Measurements from ENCODE around the gene PTH1R.
A peak's percentile ranks its signal among the peaks of the same experiment; 100 is the strongest.
"Not testable (repeated sequence)": the region's sequence is repeated elsewhere in the genome, so short reads cannot be mapped to it uniquely, and the experiment has no call there.

Gene PTH1R

GRCh38 chr3:46901591-46902187 lies 24.2 kb downstream of the PTH1R start:
- DNase-seq = no peak

DNA sequence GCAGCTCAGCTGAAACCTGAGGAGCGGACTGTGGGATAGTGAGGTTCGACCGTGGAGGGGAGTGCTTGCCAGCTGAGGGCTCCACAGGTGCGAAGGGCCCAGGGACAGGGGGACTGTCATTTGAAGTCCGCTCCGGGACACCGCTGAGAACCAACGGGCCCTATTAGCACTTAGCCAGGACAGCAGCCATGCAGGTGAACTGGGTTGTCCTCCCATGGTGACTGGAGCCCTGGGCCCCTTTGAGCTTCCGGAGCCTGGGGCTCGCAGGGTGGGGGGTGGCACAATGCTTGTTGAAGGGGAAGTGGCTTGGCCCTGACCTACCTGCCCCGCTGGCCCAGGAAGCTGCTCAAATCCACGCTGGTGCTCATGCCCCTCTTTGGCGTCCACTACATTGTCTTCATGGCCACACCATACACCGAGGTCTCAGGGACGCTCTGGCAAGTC lies 24.7 kb downstream of the PTH1R start:
- DNase-seq = no peak

DNA sequence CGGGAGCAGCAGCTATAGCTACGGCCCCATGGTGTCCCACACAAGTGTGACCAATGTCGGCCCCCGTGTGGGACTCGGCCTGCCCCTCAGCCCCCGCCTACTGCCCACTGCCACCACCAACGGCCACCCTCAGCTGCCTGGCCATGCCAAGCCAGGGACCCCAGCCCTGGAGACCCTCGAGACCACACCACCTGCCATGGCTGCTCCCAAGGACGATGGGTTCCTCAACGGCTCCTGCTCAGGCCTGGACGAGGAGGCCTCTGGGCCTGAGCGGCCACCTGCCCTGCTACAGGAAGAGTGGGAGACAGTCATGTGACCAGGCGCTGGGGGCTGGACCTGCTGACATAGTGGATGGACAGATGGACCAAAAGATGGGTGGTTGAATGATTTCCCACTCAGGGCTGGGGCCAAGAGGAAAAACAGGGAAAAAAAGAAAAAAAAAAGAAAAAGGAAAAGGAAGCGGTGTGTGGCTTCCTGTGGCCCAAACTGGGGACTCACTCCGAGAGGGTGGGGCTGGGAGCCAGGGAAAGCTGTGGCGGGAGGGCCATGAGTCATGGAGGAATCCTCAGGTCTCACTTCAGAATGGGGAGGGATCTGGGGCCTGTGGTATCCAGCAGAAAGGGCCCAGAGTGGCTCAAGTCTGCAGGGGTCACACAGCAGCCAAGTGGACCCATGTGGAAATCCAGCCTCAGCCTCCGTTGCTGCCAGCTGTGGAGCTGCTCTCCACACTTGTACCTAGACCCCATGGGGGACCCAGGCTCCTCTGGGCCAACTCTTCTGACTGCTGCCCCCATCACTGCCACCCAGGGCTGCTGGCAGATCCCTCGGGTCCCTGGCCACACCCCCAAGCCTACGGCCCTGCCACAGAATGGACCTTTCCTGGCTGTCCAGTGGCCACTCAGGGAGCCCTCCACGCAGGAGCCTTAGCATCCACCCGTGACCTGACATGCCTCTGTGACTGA lies 26.1 kb downstream of the PTH1R start:
- no peak for DNase-seq

DNA sequence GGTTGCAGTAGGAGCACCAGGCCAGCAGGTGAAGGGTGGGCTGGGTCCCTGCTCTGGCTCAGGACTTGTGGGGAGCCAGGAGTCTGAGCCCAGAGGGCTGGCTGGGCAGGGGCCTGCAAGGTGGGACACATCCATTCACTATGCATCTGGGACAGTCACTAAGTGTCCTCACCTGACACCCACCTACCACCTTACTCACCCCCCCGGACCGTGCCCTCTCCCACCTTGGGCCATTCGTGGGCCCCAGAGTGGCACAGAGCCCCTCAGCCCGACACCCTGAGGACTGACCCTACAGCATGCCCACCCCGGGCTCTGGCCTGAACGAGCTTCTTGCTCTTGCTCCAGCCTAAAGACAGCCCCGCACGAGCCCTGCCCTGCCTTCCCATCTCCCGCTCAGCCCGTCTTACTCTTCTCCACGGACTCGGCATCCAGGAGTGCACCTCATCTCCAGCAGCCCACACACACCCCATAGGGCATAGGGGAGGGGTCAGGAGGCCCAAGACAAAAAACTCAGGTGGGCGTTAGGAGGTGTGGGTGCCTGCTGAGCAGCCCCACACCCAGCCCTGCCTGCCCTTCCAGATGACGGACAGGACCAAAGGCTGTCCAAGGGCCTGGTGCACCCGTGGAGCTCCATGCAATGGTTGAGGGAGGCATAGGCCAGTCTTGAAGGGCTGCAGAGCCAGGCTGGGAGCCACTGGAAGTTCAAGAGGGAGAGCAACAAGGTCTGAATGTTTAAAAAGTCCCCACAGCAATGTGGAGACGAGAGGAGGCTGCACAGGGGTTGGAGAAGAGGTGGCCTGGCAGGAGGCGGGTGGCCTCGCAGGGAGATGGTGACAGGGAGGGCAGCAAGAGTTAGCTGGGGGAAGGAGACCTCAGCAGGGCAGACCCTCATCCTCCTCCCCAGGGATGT lies 27.0 kb downstream of the PTH1R start:
- no peak for DNase-seq

GRCh38 chr3:46905213-46905560 lies 27.7 kb downstream of the PTH1R start:
- DNase-seq = no peak

DNA sequence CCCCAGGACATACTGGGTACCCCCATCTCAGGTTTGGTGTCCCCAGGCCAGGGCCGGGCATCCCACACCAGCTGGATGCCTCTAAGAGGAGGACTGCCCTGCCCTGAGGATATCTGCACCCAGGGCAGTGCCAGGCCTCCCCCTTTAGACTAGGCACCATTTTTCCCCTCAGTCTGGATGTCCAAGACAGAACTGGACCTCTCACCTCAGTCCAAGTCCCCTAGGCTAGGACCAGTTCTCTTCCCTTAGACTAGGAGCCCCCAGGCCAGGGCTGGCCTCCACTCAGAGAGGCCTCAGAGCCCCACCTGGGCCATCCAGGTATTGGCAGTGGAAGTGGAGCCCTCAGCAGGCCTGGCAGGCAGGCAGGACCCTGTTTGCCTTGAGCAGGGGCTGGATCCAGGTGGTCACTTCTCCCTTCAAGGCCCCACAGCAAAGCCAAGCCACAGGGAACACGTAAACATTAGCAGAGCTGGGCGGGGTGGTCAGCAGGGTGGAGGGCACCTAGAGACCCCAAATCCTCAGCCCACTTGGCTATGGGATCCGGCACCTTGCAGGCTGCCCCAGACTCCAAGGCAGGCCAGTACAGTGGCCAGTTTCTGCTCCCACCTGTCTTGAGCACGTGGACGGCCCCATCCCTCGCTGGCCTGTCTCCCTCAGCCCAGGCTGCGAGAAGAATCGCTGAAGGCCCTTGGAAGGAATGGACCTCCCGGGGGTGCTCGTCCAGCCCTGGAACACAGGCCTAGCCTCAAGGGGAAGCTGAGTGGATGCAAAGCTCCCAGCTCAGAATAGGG lies 28.3 kb downstream of the PTH1R start:
- no peak for DNase-seq

GRCh38 chr3:46906471-46907058 lies 29.0 kb downstream of the PTH1R start:
- DNase-seq = no peak

DNA sequence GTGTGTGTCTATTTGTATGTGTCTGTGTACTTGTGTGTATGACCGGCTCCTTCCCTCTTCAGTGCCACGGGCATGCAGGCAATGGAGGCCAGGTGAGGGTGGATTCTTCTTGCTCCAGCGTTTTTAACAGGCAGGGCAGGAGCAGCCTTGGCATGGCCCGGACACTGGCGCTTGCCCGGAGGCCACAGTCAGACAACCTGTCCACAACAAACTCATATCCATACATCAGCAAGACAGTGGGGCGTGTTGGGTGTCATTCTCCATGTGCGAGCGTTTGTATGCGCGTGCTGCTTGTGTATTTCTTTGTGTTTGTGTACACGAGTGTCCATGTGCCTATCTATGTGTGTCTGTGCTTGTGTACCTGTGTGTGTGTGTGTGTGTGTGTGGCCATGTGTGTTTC lies 29.8 kb downstream of the PTH1R start:
- DNase-seq = no peak

GRCh38 chr3:46907960-46908293 lies 30.4 kb downstream of the PTH1R start:
- DNase-seq = no peak

- DNase-seq = no peak
These were observed 30.9 kb downstream of the PTH1R start for GRCh38 chr3:46908294-46908985.

- no peak for DNase-seq
These were observed 31.5 kb downstream of the PTH1R start for GRCh38 chr3:46908986-46909534.

DNA sequence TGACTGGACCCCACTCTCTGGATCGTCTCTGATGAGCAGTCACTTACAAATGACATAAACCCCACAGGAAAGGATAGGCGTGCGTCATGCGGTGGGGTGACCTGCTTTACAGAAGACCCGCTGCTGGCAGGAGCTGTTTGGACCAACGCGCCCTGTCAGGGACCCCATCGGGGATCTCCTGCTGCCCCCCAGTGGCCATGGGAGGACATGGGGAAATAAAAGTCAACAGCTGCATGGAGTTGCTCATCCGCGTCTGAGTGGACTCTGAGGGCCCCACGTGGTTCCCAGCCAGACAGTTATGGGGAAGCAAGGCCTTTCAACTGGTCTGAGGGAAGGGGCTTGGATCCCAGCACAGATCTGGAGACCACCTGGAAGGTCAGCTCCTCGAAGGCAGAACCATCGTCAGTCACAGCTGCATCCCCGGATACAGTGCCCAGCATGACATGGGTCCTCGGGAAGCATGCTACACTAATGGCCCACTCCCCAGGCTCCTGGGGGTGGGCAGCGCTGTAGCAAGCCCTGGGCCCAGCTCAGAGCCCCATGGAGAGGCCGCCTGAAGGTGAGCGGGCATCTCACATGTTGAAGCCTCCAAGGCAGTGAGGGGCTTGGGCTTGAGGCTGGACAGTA lies 32.1 kb downstream of the PTH1R start:
- peak; percentile 72 to 73 for DNase-seq

DNA sequence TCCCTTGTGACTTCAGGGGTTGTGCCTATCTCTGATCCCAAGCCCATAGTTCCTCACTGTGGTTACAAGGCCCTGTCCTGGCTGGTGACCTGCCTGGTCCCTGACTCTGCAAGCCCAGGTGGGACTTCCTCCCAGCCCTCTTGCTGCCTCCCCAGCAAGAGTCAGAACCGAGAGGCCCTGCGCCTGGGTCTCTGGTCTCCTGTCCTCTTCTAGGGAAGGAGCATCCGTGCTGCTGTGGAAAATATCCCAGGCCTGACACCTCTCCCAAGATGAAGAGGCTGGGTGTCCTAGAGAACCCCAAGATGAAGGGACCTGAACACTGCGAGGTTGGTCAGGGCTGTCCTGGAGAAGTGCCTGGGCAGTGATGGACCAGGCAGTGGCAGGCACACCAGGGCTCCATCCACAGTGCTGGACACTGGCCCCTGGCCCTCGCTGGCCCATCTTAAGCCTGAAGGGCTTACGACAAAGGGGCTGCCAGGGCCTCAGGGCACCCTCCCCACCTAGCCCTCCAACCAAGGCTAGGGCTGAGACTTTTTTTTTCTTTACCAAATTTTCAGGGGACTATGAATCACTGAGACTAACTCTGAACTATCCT lies 32.7 kb downstream of the PTH1R start:
- no peak for DNase-seq

DNA sequence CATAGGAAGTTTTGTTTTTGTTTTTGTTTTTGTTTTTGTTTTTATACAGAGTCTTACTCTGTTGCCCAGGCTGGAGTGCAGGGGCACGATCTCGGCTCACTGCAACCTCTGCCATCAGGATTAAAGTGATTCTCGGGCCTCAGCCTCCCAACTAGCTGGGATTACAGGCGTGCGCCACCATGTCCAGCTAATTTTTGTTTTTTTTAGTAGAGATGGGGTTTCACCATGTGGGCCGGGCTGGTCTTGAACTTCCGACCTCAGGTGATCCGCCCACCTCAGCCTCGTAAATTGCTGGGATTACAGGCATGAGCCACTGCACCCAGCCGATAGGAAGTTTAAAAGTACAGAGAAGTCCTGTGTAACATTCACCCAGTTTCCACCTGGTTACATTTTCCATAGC lies 33.4 kb downstream of the PTH1R start:
- DNase-seq = not testable (repeated sequence)

GRCh38 chr3:46912986-46913385 lies 35.5 kb downstream of the PTH1R start:
- no peak for DNase-seq

DNA sequence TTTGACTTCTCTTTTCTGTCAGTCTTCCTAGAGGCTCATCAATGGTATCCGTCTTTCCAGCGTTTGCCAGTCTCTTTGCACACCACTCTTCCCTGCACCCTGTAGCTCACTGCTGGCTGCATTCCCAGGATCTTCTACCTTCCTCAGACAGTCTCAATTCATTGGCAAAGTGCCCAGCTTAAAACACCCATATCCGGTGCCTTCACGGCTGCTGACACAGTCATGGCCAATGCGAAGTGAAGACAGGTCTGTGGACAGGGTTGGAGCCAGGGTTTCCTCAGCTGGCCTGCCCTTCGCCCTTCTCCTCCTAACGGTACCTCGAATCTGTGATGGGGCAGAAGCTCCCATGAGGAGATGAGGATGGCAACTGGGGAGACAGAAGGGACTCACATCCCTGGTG lies 36.1 kb downstream of the PTH1R start:
- DNase-seq = no peak

GRCh38 chr3:46914849-46915248 lies 37.3 kb downstream of the PTH1R start:
- no peak for DNase-seq

- no peak for DNase-seq
These were observed 37.8 kb downstream of the PTH1R start for GRCh38 chr3:46915297-46915822.

DNA sequence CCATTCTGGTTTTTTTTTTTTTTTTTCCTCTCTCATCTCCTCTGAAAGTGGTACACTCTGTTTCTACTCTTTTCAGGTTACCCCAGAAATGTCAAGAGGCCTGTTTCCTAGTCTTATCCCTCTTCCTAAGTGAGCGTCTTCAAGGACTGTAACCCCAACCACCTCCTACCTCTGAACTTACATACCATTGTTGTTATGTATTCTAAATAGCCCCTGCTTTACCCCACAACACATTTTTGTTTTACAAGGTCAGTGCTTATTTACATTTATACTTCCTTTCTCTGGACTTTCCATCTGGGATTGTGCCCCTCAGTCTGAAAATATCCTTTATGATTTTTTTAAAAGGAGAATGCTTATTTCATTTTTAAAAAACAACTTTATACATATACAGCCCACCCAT lies 38.8 kb downstream of the PTH1R start:
- no peak for DNase-seq

GRCh38 chr3:46916799-46917198 lies 39.3 kb downstream of the PTH1R start:
- no peak for DNase-seq

All from activated CD4-positive, alpha-beta T cell treated with anti-CD3 and anti-CD28 coated beads, Interleukin-2, amount 50 U/mL, for 4 hours (primary cell).